Naive B cell (primary cell): ENCODE data around the gene SSR2. TPM values are rescaled to one million over a fixed set of nuclear protein-coding genes. Genes with fewer than 3 reads are reported as not detected.
"Not testable (repeated sequence)": the region's sequence is repeated elsewhere in the genome, so short reads cannot be mapped to it uniquely, and the experiment has no call there.

Experiments
- ATAC-seq, 2 donors: fragments of 150-1000 bp; cut with Tn5 transposase; 2 replicates each; pipeline ENCODE4 v1.10.0; 2021; ENCODE audit warnings: low read depth in 2 of 2, mild to moderate bottlenecking in 2 of 2, moderate library complexity in 2 of 2
- DNase-seq: peaks from one replicate; pipeline ENCODE4 v3.0.0; 2022
- H3K27ac Mint-ChIP-seq, 6 donors: one replicate each; pipeline ENCODE4 v1.8.0; 2020 to 2022; ENCODE audit warnings: mild to moderate bottlenecking in 6 of 6, mixed read lengths in 6 of 6, moderate library complexity in 5 of 6, inconsistent platforms in 2 of 6
- H3K27me3 Mint-ChIP-seq, 3 donors: one replicate each; pipeline ENCODE4 v1.8.0; 2021 to 2022; ENCODE audit warnings: mixed read lengths in 3 of 3, mild to moderate bottlenecking in 1 of 3
- H3K36me3 Mint-ChIP-seq, 2 donors: one replicate each; pipeline ENCODE4 v1.8.0; 2020 to 2022; ENCODE audit warnings: mixed read lengths in 2 of 2, inconsistent platforms in 1 of 2, mild to moderate bottlenecking in 1 of 2
- H3K4me1 Mint-ChIP-seq, 3 donors: one replicate each; pipeline ENCODE4 v1.8.0; 2020 to 2022; ENCODE audit warnings: mixed read lengths in 3 of 3, inconsistent platforms in 1 of 3, mild to moderate bottlenecking in 1 of 3, moderate library complexity in 1 of 3
- H3K4me3 Mint-ChIP-seq, 8 donors: one replicate each; pipeline ENCODE4 v1.8.0; 2020 to 2022; ENCODE audit warnings: mild to moderate bottlenecking in 8 of 8, mixed read lengths in 8 of 8, moderate library complexity in 8 of 8, inconsistent platforms in 2 of 8
- H3K9me3 Mint-ChIP-seq, 7 donors: one replicate each; pipeline ENCODE4 v1.8.0; 2020 to 2022; ENCODE audit warnings: mixed read lengths in 7 of 7, mild to moderate bottlenecking in 5 of 7, inconsistent platforms in 2 of 7, moderate library complexity in 1 of 7
- polyA plus RNA-seq, 6 donors: library from polyadenylated mRNA; unstranded; fragments of 300-500 nt; fragmentation: Illumina TruSeq; gene quantifications; one replicate each; pipeline ENCODE4 v1.2.3, GENCODE V29; 2021; ENCODE audit warnings: low read depth in 6 of 6

The SSR2 gene
- polyA plus RNA-seq, 6 donors from 2014 or later: 243 to 278 (median 256) TPM

- H3K9me3 Mint-ChIP-seq: no peaks in the 10 kb centered on the region
- peak; percentile 94 for DNase-seq
- peak within 1 kb of the TSS; percentile 91 to 99 (median 97) for H3K4me3 Mint-ChIP-seq
- ATAC-seq: peak; percentile 73 to 76
- H3K36me3 Mint-ChIP-seq: peaks cover 3 to 5% of the 10 kb centered on the region in 2 donors
- H3K27ac Mint-ChIP-seq: peak within 1 kb of the TSS; percentile 88 to 99 (median 96)
- H3K4me1 Mint-ChIP-seq: peaks cover 28 to 39% (median 34%) of the 10 kb centered on the region in 3 donors
- H3K27me3 Mint-ChIP-seq: no peaks in the 10 kb centered on the region
Measured at GRCh38 chr1:156054500-156055280, 33.9 kb upstream of the SSR2 start, which contains the start of gene LAMTOR2. TSS of gene LAMTOR2 (plus strand) at chr1:156054782. CDS start at chr1:156054890, 108 bp downstream.

- H3K4me1 Mint-ChIP-seq: peaks cover 30 to 39% (median 34%) of the 10 kb centered on the region in 3 donors
- peak within 1 kb of the TSS; percentile 88 to 99 (median 96) for H3K27ac Mint-ChIP-seq
- H3K27me3 Mint-ChIP-seq: no peaks in the 10 kb centered on the region
- H3K9me3 Mint-ChIP-seq: no peaks in the 10 kb centered on the region
- DNase-seq: peak; percentile 85
- peak; percentile 62 to 63 for ATAC-seq
- H3K4me3 Mint-ChIP-seq: peak within 1 kb of the TSS; percentile 95 to 99 (median 97)
- H3K36me3 Mint-ChIP-seq: peaks cover 8 to 9% of the 10 kb centered on the region in 2 donors
Measured at GRCh38 chr1:156053768-156054499, 33.2 kb upstream of the SSR2 start, which contains the start of gene UBQLN4. TSS of gene UBQLN4 (minus strand) at chr1:156053798. CDS start at chr1:156053701, 97 bp downstream.

- Mint-ChIP-seq H3K9me3 (no peaks in the 10 kb centered on the region), H3K27ac (peak overlapping the region; percentile 63 to 94 (median 87)), H3K4me3 (peak overlapping the region; percentile 92 to 99 (median 96)), H3K36me3 (peaks cover 8 to 9% of the 10 kb centered on the region in 2 donors), H3K4me1 (peaks cover 30 to 39% (median 34%) of the 10 kb centered on the region in 3 donors), H3K27me3 (no peaks in the 10 kb centered on the region)
- DNase-seq (peak; percentile 69), ATAC-seq (peak; percentile 48 to 49)
Measured at GRCh38 chr1:156052862-156053767, 32.4 kb upstream of the SSR2 start.

GRCh38 chr1:156051011-156051725, 30.4 kb upstream of the SSR2 start:
- peak overlapping the region in 2 of 8 donors; percentile 96 to 97 for H3K4me3 Mint-ChIP-seq
- DNase-seq (no peak), ATAC-seq (no peak)
- no peaks in the 10 kb centered on the region for H3K9me3 Mint-ChIP-seq
- peaks cover 26 to 34% (median 33%) of the 10 kb centered on the region in 3 donors for H3K4me1 Mint-ChIP-seq
- no peaks in the 10 kb centered on the region for H3K27me3 Mint-ChIP-seq
- H3K27ac Mint-ChIP-seq: peak overlapping the region in 1 of 6 donors; percentile 88
- H3K36me3 Mint-ChIP-seq: peaks cover 8 to 9% of the 10 kb centered on the region in 2 donors

- DNase-seq (no peak), ATAC-seq (no peak)
- H3K27ac Mint-ChIP-seq: no peak overlapping the region
- peaks cover 19 to 27% (median 25%) of the 10 kb centered on the region in 3 donors for H3K4me1 Mint-ChIP-seq
- peak overlapping the region in 3 of 8 donors; percentile 15 to 58 (median 22) for H3K4me3 Mint-ChIP-seq
- H3K9me3 Mint-ChIP-seq: no peaks in the 10 kb centered on the region
- H3K27me3 Mint-ChIP-seq: no peaks in the 10 kb centered on the region
- H3K36me3 Mint-ChIP-seq: peaks cover 8 to 9% of the 10 kb centered on the region in 2 donors
Measured at GRCh38 chr1:156050376-156050775, 29.6 kb upstream of the SSR2 start.

- Mint-ChIP-seq H3K27me3 (no peaks in the 10 kb centered on the region), H3K4me1 (peaks cover 15 to 18% (median 15%) of the 10 kb centered on the region in 3 donors), H3K36me3 (peaks cover 8 to 9% of the 10 kb centered on the region in 2 donors), H3K27ac (peak overlapping the region in 2 of 6 donors; percentile 18 to 72), H3K9me3 (no peaks in the 10 kb centered on the region), H3K4me3 (no peak overlapping the region)
- DNase-seq: no peak
- no peak for ATAC-seq
Measured at GRCh38 chr1:156048663-156049258, 28.0 kb upstream of the SSR2 start.

- Mint-ChIP-seq H3K4me3 (no peak overlapping the region), H3K9me3 (no peaks in the 10 kb centered on the region), H3K27ac (peak overlapping the region in 1 of 6 donors; percentile 49), H3K4me1 (peaks cover 0 to 6% (median 5%) of the 10 kb centered on the region in 3 donors), H3K27me3 (no peaks in the 10 kb centered on the region), H3K36me3 (peaks cover 19 to 22% of the 10 kb centered on the region in 2 donors)
- DNase-seq (no peak), ATAC-seq (no peak)
Measured at GRCh38 chr1:156045076-156045475, 24.3 kb upstream of the SSR2 start.

- Mint-ChIP-seq H3K27ac (no peak overlapping the region), H3K4me1 (peaks cover 0 to 6% (median 0%) of the 10 kb centered on the region in 3 donors), H3K27me3 (no peaks in the 10 kb centered on the region), H3K4me3 (no peak overlapping the region), H3K36me3 (peaks cover 11 to 13% of the 10 kb centered on the region in 2 donors), H3K9me3 (no peaks in the 10 kb centered on the region)
- DNase-seq (no peak), ATAC-seq (no peak)
Measured at GRCh38 chr1:156042828-156043227, 22.1 kb upstream of the SSR2 start.

GRCh38 chr1:156034991-156035390, 14.2 kb upstream of the SSR2 start:
- H3K4me1 Mint-ChIP-seq, ATAC-seq: not testable (repeated sequence)

GRCh38 chr1:156033011-156033410, 12.3 kb upstream of the SSR2 start:
- Mint-ChIP-seq H3K9me3 (no peaks in the 10 kb centered on the region), H3K27ac (peak overlapping the region in 1 of 6 donors; percentile 16), H3K4me3 (no peak overlapping the region), H3K4me1 (no peaks in the 10 kb centered on the region), H3K36me3 (peaks cover 0 to 9% of the 10 kb centered on the region in 2 donors), H3K27me3 (no peaks in the 10 kb centered on the region)
- no peak for DNase-seq
- ATAC-seq: no peak

More at GRCh38 chr1:156034991-156035390, 14.2 kb upstream of the SSR2 start:
- not testable (repeated sequence) for H3K9me3 Mint-ChIP-seq, DNase-seq, H3K27ac Mint-ChIP-seq, H3K4me3 Mint-ChIP-seq, H3K36me3 Mint-ChIP-seq, H3K27me3 Mint-ChIP-seq

- Mint-ChIP-seq H3K4me1 (peaks cover 0 to 5% (median 4%) of the 10 kb centered on the region in 3 donors), H3K27me3 (peaks cover 7 to 10% (median 9%) of the 10 kb centered on the region in 3 donors), H3K27ac (no peak overlapping the region), H3K4me3 (no peak overlapping the region), H3K36me3 (no peaks in the 10 kb centered on the region), H3K9me3 (no peaks in the 10 kb centered on the region)
- ATAC-seq (no peak), DNase-seq (no peak)
Measured at GRCh38 chr1:156026588-156026987, 5.8 kb upstream of the SSR2 start.

- H3K4me3 Mint-ChIP-seq: no peak overlapping the region
- no peak overlapping the region for H3K27ac Mint-ChIP-seq
- no peaks in the 10 kb centered on the region for H3K9me3 Mint-ChIP-seq
- peak; percentile 80 to 82 for ATAC-seq
- peaks cover 1 to 7% (median 5%) of the 10 kb centered on the region in 3 donors for H3K4me1 Mint-ChIP-seq
- no peaks in the 10 kb centered on the region for H3K36me3 Mint-ChIP-seq
- peaks cover 7 to 10% (median 9%) of the 10 kb centered on the region in 3 donors for H3K27me3 Mint-ChIP-seq
- DNase-seq: no peak
Measured at GRCh38 chr1:156025876-156026275, 5.1 kb upstream of the SSR2 start.
